Memory B cell (primary cell): ENCODE results near the gene NENF.

ENCODE experiments used
- ATAC-seq: fragments of 150-1000 bp; cut with Tn5 transposase; 2 replicates; pipeline ENCODE4 v1.10.0; 2021; ENCODE audit warnings: low read depth, mild to moderate bottlenecking, moderate library complexity
- DNase-seq, 2 donors: peaks; one replicate each; pipeline ENCODE4 v3.0.0; 2022; ENCODE audit warnings: low spot score in 2 of 2
- H3K27ac Mint-ChIP-seq: one replicate; pipeline ENCODE4 v1.8.0; 2022; ENCODE audit warnings: mild to moderate bottlenecking, moderate library complexity, mixed read lengths
- H3K27me3 Mint-ChIP-seq: one replicate; pipeline ENCODE4 v1.8.0; 2022; ENCODE audit warnings: mixed read lengths
- H3K36me3 Mint-ChIP-seq: one replicate; pipeline ENCODE4 v1.8.0; 2022; ENCODE audit warnings: mild to moderate bottlenecking, mixed read lengths
- H3K4me1 Mint-ChIP-seq: one replicate; pipeline ENCODE4 v1.8.0; 2022; ENCODE audit warnings: mixed read lengths
- H3K4me3 Mint-ChIP-seq: one replicate; pipeline ENCODE4 v1.8.0; 2022; ENCODE audit warnings: mild to moderate bottlenecking, moderate library complexity, mixed read lengths
- H3K9me3 Mint-ChIP-seq: one replicate; pipeline ENCODE4 v1.8.0; 2022; ENCODE audit warnings: mixed read lengths

The NENF gene

DNA sequence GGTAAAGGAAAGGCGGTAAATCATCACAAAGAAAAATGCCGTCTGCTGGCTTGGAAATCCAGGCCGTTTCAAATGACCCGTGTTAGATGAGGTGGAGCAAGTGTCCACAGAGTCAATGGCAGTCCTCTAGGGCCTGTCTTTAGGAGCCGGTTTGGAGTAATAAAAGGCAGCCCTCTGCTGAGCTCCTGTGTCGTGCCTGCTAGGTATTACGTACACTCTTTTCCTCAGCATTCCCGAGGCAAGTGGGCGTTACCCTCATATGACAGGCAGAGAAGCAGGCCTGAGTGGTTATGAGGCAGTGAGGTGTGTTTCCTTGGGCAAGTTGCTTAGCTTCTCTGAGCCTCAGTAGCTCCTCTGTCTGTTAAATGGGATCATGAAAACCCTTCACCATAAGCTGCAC lies 7.7 kb downstream of the NENF start:
- DNase-seq = no peak
- Mint-ChIP-seq H3K4me1 (peaks cover 5% of the 10 kb centered on the region), H3K27ac (no peak overlapping the region), H3K36me3 (peaks cover 8% of the 10 kb centered on the region), H3K4me3 (no peak overlapping the region), H3K27me3 (no peaks in the 10 kb centered on the region), H3K9me3 (no peaks in the 10 kb centered on the region)
- no peak for ATAC-seq

DNA sequence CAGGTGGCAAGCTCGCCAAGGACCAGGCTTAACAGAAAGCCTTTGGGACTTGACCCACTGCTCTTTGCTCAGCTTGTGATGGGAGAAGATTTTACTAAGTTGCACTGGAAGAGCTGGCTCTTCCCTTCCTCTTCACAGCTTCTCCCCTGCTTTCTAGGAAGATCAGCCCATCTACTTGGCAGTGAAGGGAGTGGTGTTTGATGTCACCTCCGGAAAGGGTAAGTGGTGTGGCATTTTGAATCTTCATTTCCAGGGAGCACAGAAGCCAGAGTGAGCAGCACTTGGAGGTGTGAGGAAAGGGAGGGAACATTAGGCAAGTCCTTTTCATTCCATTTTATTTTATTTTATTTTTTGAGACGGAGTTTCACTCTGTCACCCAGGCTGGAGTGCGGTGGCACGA lies 9.7 kb downstream of the NENF start:
- DNase-seq (no peak), ATAC-seq (no peak)
- peaks cover 5% of the 10 kb centered on the region for H3K4me1 Mint-ChIP-seq
- no peak overlapping the region for H3K4me3 Mint-ChIP-seq
- no peak overlapping the region for H3K27ac Mint-ChIP-seq
- peaks cover 8% of the 10 kb centered on the region for H3K36me3 Mint-ChIP-seq
- no peaks in the 10 kb centered on the region for H3K9me3 Mint-ChIP-seq
- no peaks in the 10 kb centered on the region for H3K27me3 Mint-ChIP-seq

DNA sequence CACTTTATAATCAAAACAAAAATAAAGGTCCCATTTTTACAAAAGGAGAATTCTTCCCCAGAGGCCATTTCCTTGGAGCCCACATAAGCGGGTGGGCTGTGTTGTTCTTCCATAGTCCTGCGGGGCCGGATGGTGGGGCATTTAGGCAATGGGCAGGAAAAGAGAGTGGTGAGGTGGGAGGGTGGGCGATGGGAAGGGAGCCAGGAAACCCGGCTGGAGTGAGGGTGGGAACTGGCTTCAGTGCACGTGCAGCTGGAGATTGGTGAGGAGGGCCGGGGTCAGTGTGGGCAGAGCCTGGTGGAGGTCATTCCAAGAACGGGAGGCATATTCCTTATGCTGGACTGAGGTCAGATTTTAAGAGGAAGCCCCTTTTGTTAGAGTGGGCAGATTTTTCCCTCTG lies 13.6 kb downstream of the NENF start:
- ATAC-seq = no peak
- no peak for DNase-seq
- no peaks in the 10 kb centered on the region for H3K9me3 Mint-ChIP-seq
- H3K36me3 Mint-ChIP-seq = peaks cover 11% of the 10 kb centered on the region
- H3K4me1 Mint-ChIP-seq = no peaks in the 10 kb centered on the region
- no peak overlapping the region for H3K27ac Mint-ChIP-seq
- H3K4me3 Mint-ChIP-seq = no peak overlapping the region
- H3K27me3 Mint-ChIP-seq = no peaks in the 10 kb centered on the region

DNA sequence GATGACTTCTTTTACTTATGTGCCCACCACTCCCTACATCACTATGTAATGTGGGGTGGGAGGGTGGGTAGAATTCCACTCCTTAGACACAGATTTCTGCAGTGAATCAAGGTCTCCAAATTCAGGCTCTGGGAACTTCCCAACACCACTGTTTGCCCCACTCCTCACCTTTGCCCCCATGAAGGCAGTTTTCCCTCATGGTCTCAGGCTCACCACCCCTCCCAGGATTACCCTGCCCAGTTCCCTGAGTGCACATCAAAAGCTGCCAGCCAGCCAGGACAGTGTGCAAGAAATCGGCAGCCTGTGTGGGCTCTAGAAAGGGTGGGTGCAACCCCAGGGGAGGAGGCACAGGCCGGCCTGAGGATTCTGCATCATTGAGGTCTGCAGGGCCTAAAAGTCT lies 14.8 kb downstream of the NENF start:
- Mint-ChIP-seq H3K27ac (no peak overlapping the region), H3K36me3 (peaks cover 11% of the 10 kb centered on the region), H3K4me3 (no peak overlapping the region), H3K27me3 (no peaks in the 10 kb centered on the region), H3K4me1 (peaks cover 2% of the 10 kb centered on the region), H3K9me3 (no peaks in the 10 kb centered on the region)
- no peak for DNase-seq
- ATAC-seq = no peak

DNA sequence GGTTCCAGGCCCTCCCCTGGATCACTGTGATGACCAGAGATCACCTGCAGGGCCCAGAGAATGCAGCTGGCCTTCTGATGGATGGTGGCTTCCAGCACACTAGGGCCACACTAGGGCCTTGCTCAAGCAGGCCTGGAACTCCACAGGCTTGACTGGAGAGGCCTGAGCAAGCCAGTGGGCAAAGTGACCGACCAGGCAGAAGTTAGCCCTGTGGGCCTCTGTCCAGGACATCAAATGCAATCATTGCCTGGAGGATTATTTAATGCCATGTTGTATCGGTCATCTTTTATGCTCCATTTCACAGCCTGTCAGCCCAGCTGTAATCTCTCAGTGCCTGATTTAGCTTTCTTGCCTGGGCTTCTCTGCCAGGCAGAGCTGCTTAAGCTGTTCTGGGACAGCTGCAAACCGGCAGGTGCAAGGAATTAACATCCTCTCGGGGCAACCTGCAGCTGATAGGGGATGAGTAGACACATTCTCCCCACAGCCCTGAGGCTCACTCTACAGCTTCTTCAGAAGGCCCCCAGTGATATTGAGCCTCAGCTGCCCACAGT lies 17.7 kb downstream of the NENF start:
- H3K27me3 Mint-ChIP-seq = no peaks in the 10 kb centered on the region
- DNase-seq (no peak), ATAC-seq (no peak)
- peaks cover 3% of the 10 kb centered on the region for H3K36me3 Mint-ChIP-seq
- H3K4me1 Mint-ChIP-seq = peaks cover 4% of the 10 kb centered on the region
- no peak overlapping the region for H3K27ac Mint-ChIP-seq
- H3K9me3 Mint-ChIP-seq = no peaks in the 10 kb centered on the region
- no peak overlapping the region for H3K4me3 Mint-ChIP-seq

DNA sequence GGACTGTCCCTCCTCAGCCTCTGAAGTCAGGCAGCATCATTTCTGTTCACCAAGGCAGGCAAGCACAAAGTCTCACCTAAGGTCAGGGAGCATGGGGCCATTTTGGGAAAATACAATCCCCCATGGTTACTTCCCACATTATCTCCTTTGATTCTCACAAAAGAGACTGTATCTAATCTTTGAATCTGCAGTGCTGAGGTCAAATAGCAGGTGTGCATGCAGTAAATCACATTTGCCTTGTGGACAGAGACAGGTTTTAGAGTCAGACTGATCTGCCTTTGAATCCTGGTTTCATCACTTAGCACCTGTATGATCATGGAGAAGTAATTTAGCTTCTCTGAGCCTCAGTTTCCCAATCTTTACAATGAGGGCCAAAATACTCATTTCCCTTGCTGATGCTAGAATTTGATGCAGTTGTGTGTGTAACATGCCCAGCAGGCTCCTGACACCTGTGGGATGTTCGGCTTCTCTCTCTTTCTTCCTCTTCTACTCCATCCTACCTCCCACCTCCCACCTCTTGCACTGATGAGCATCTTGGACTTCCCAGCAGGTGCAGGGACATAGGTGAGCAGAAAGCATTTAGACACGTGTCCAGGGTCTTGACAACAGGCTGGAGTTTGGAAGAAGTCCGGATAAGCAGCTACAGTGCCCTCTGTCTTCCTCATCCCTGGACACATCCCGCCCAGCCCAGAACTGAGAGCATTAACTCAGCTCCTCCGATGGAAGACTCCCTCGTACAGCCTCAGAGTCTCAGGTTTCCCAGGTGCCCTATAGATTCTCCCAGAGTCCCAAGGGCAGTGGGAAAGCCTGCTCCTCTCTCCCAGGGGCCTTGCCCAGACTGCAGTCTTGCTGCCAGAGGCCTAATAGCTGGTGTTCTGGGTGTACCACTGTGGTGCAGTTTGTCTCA lies 18.9 kb downstream of the NENF start:
- ATAC-seq (no peak), DNase-seq (no peak)
- H3K27ac Mint-ChIP-seq = no peak overlapping the region
- no peaks in the 10 kb centered on the region for H3K9me3 Mint-ChIP-seq
- H3K36me3 Mint-ChIP-seq = peaks cover 3% of the 10 kb centered on the region
- no peaks in the 10 kb centered on the region for H3K27me3 Mint-ChIP-seq
- peaks cover 4% of the 10 kb centered on the region for H3K4me1 Mint-ChIP-seq
- no peak overlapping the region for H3K4me3 Mint-ChIP-seq

DNA sequence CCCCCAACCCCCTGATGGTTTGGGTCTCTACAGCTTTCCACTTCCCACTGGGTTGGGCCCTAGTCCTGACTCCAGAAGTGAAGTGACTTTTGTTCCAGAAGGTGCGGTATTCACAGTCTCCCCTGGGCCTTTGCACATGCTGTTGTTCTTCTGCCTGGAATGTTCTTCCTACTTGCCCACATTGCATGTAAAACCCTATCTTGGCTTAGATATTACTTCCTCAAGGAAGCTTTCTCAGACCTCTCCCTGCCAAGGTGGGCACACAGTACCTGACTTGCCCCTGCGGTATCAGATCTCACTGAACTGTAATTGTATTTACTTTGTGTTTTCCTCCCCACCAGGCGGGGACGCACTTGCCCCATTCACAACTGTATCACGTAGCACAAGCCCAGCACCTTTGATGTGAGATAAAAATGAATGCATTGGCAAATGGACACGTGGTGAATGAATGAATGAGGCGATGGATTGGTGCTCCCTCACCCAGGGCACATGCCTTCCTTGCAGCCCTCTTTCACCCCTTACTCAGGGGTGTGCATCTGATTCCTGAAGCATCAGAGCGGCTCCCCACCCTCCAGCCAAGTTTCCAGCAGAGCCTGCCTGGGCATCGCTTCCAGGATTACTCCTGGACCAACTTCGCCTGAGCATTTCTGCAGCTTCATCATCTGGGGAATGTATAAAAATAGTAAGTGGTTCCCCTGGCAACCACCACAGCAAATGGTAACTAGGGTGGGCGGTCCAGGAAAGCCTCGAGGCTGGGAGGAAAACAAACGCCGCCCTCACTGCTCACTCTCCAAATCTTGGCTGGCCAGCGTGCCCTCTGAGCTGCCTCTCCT lies 19.8 kb downstream of the NENF start:
- Mint-ChIP-seq H3K27me3 (no peaks in the 10 kb centered on the region), H3K4me1 (peaks cover 4% of the 10 kb centered on the region), H3K4me3 (no peak overlapping the region), H3K9me3 (no peaks in the 10 kb centered on the region), H3K27ac (no peak overlapping the region), H3K36me3 (peaks cover 3% of the 10 kb centered on the region)
- no peak for ATAC-seq
- no peak for DNase-seq

DNA sequence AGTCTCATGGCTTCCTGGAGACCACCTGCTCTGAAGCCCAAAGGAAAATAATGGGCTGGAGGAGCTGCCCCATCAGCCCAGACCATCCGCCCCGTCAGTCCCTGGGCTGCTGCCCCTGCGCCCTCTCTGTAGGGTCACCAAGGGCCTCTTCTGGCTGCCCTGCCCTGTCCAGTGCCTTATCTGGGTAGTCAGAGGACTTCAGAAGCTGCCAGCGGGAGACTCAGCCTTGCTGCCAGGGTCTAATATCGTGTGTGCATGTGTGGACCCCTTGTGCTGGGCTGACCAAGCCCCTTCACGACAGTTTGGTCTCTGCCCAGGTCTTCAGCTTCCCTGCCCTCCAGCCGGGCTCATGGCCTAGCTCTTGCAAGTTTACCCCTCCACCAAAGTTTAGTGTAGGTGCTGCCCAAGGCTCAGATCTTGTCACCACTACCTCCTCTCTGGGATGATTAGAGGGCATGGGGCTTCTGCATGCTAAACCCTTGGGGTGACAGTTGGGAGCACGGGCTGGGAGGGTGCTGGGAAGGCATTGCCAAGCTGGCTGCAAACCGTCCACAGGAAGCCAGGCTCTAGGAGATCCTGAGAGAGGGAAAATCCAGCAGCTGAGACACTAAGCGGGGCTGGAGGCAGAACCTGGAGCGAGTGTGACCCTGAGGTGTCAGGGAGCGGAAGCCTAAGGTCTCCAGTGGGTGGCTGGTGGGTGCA lies 20.6 kb downstream of the NENF start:
- H3K27ac Mint-ChIP-seq = no peak overlapping the region
- peaks cover 4% of the 10 kb centered on the region for H3K4me1 Mint-ChIP-seq
- peaks cover 2% of the 10 kb centered on the region for H3K36me3 Mint-ChIP-seq
- no peak overlapping the region for H3K4me3 Mint-ChIP-seq
- H3K27me3 Mint-ChIP-seq = no peaks in the 10 kb centered on the region
- ATAC-seq = no peak
- H3K9me3 Mint-ChIP-seq = peaks cover 2% of the 10 kb centered on the region
- no peak for DNase-seq

DNA sequence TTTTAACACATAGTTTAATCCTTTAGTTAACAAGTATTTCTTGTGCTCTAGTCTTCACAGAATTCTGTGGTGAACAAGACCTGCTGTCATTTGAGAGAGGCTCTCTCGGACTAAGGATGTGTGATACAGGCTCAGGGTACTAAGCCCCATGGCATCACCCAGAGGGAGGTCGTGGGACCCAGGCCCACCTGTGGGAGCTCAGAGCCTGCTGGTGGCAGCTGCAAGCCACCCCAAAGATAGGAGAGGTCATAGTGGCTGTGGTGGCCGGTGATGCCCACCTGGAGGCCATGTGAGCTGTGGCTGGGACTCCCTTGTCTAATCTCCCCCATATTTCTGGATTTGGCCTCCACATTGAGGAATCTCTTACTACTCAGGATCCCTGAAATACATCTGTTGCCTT lies 22.0 kb downstream of the NENF start:
- Mint-ChIP-seq H3K4me3 (no peak overlapping the region), H3K27me3 (peaks cover 2% of the 10 kb centered on the region), H3K36me3 (no peaks in the 10 kb centered on the region), H3K9me3 (peaks cover 2% of the 10 kb centered on the region), H3K4me1 (peaks cover 4% of the 10 kb centered on the region), H3K27ac (no peak overlapping the region)
- no peak for DNase-seq
- no peak for ATAC-seq

DNA sequence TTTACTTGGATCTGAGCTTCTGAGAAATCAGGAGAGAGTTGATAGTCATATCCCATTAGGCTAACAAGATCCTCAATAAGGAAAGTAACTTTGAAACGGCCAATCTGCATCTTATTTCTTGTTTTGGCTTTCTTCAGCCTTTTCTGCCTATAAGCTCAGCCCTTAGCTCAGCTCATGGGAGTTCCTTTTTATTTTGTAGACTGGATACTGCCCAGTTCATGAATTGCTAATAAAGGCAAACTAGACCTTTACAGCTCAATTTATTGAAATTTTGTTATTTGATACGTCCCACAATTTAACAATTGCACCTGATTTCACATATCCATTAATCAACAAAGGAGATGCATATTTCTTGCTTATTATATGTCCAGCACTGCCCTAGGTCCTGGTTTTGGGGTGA lies 22.7 kb downstream of the NENF start:
- peaks cover 2% of the 10 kb centered on the region for H3K27me3 Mint-ChIP-seq
- H3K9me3 Mint-ChIP-seq = peaks cover 2% of the 10 kb centered on the region
- H3K4me1 Mint-ChIP-seq = peaks cover 4% of the 10 kb centered on the region
- no peak overlapping the region for H3K4me3 Mint-ChIP-seq
- H3K27ac Mint-ChIP-seq = no peak overlapping the region
- ATAC-seq (no peak), DNase-seq (no peak)
- no peaks in the 10 kb centered on the region for H3K36me3 Mint-ChIP-seq

DNA sequence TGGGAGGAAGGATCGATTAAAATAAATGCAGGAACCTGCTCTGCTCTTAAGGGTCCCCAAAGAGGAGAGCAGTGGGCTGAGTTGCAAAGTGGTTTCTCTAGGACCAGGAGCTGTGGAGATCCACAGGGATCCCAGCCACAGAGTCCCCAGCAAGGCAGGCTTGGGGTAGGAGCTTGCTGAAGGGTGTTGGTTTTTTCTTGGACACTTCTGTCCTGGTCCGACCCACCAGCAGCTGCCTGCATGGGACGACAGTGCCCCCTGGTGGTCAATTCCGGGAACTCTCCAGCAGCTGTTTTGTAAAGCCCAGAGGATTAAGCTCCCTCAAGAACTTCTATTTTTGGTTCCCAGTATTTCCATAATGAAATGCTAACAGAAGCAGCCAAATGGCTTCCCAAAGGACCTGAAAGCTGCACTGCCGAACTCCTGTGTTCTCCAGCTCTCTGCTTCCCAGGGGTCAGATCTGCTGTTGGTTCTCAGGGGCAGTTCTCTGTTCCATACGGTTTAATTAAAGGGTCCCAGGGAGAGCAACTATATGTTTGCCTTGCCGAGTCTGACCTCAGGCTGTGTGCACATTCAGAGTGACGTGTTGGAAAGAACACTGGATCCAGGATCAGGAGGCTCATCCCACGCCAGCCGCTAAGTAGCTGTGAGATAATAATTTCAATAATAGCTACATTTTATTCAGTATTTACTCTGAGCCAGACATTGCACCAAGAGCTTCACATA lies 23.2 kb downstream of the NENF start:
- H3K27me3 Mint-ChIP-seq = peaks cover 2% of the 10 kb centered on the region
- no peak overlapping the region for H3K4me3 Mint-ChIP-seq
- H3K4me1 Mint-ChIP-seq = peaks cover 4% of the 10 kb centered on the region
- DNase-seq (peak; percentile 81 to 88), ATAC-seq (peak; percentile 80)
- no peak overlapping the region for H3K27ac Mint-ChIP-seq
- H3K36me3 Mint-ChIP-seq = no peaks in the 10 kb centered on the region
- H3K9me3 Mint-ChIP-seq = peaks cover 2% of the 10 kb centered on the region

DNA sequence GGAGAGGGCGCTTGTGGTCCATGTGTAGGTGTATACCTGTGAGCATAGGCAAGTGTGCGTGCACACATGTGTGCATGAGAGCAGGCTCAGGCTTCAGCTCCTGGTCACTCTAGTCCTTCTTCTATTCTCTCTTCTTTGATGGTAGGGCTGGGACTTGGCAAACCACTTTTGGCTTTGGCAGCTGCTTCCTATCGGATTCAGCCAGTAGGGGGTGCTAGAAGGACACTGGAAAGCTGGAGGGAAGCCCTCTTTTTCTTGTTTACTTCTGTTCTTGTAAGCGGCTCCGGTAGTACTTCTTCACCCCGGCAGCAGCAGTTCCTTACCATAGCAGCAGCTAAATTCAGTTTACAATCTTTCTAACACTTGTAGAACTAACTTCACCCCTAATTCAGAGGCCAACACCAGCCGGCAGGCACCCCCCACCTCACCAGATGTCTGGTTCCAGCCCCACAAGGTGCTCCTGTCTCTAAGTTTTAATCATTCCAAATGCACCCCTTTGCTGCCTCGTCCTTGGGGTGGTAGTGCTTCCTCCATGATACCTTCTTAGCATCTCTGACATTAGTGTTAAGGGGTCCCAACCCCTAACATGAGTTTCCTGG lies 25.1 kb downstream of the NENF start:
- Mint-ChIP-seq H3K27ac (no peak overlapping the region), H3K4me1 (no peaks in the 10 kb centered on the region), H3K4me3 (no peak overlapping the region), H3K9me3 (peaks cover 2% of the 10 kb centered on the region), H3K27me3 (peaks cover 2% of the 10 kb centered on the region), H3K36me3 (no peaks in the 10 kb centered on the region)
- DNase-seq (peak; percentile 31 to 41), ATAC-seq (no peak)

DNA sequence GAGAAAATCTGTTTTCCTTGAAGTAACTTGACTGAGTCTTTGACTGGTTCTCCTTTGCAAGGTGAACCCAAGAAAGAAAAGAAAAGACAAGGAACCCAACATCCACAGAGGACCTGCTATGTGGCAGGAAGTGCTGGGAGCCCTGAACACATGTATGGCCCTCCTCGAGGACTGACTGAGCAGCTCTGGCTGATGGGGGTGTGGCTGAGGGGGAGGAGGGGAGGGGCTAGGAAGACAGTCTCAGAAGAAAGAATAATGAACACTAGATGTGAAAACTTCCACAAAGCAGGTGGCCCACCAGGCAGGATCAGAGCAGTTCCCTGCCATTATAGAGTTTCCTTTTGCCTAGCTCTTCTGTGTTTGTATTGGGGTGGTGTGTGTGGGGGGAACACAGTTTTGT lies 26.1 kb downstream of the NENF start:
- Mint-ChIP-seq H3K36me3 (no peaks in the 10 kb centered on the region), H3K4me3 (no peak overlapping the region), H3K4me1 (no peaks in the 10 kb centered on the region), H3K27me3 (peaks cover 2% of the 10 kb centered on the region), H3K9me3 (peaks cover 2% of the 10 kb centered on the region), H3K27ac (no peak overlapping the region)
- no peak for DNase-seq
- no peak for ATAC-seq
